T1000 (cell line): ENCODE measurements around the gene TUBGCP2.

ENCODE experiments used
- DNase-seq: peaks from one replicate; lab custom pipeline; 2025; ENCODE audit warnings: mixed read lengths; lab: John Stamatoyannopoulos, UW

The TUBGCP2 gene

GRCh38 chr10:133230044-133230361 lies 78.7 kb downstream of the TUBGCP2 start, which contains the start of gene UTF1:
TSS of gene UTF1 (plus strand) at chr10:133230217. CDS start at chr10:133230289, 72 bp downstream.
- DNase-seq: no peak

- DNase-seq: no peak
Observed at GRCh38 chr10:133229265-133230043, 79.2 kb downstream of the TUBGCP2 start.
